Pancreas (tissue), 10 donors: ENCODE data around the gene WDR33. TPM values are rescaled to one million over a fixed set of nuclear protein-coding genes. Genes with fewer than 3 reads are reported as not detected.

Experiments
- ATAC-seq, 4 donors: fragments of 200-7000 bp; cut with Tn5 transposase; one replicate each; pipeline versions ENCODE4 v1.8.0 to v1.9.1; 2020; ENCODE audit warnings: mild to moderate bottlenecking in 4 of 4, moderate library complexity in 4 of 4
- DNase-seq, 6 donors: peaks; one replicate each; pipeline ENCODE4 v3.0.0-alpha.2; 2020
- FAIRE-seq: peaks from 2 replicates; lab custom pipeline; 2012; peaks lifted over from hg19 to GRCh38; lab: Jason Lieb, UNC
- H3K27ac ChIP-seq, 4 donors: fragments of 200-600 bp; sonication (generic); 1 replicate in 3 of 4; 2 replicates in 1 of 4; pipeline versions ENCODE4 v1.5.0 to v1.8.0; 2020
- H3K27me3 ChIP-seq, 4 donors: fragments of 200-600 bp; one replicate each; pipeline ENCODE4 v1.8.0; 2021
- H3K36me3 ChIP-seq, 3 donors: fragments of 200-600 bp; sonication (generic) in 1 of 3; one replicate each; pipeline versions ENCODE4 v1.5.0 to v1.8.0; 2020 to 2021
- H3K4me1 ChIP-seq, 3 donors: fragments of 200-600 bp; one replicate each; pipeline ENCODE4 v1.8.0; 2021
- H3K4me3 ChIP-seq, 4 donors: fragments of 200-600 bp; sonication (generic) in 2 of 4; one replicate each; pipeline versions ENCODE4 v1.5.0 to v1.8.0; 2020 to 2021
- H3K9me3 ChIP-seq, 4 donors: fragments of 200-600 bp; one replicate each; pipeline ENCODE4 v1.8.0; 2021
- WGBS, 2 donors: extraction: QIAGEN DNeasy Blood & Tissue Kit; methylation state at CpG; one replicate each; pipeline ENCODE4 v1.1.7; 2013; 5-methylcytosine and 5-hydroxymethylcytosine counted together
- intact Hi-C, 3 donors: fragments of 100-400 bp; cut with DNase I; formaldehyde crosslinking; loops; one replicate each; pipeline versions ENCODE4 v1.11.1 to v1.14.2; 2022
- polyA plus RNA-seq, 2 donors: library from polyadenylated mRNA; stranded (reverse); fragments of 200-250 nt; gene quantifications; one replicate each; pipeline ENCODE4 v1.2.3, GENCODE V29; 2013
- total RNA-seq, 6 donors: library from RNA; stranded (reverse); fragmentation: NEBNext Ultra II Directional in 4 of 6; extraction: Animal tissue kit (Norgen Biotek cat#: 25700) in 4 of 6; gene quantifications; one replicate each; pipeline versions ENCODE4 v1.2.1 to v1.2.4, GENCODE V29; 2021 to 2023
- TF ChIP-seq, protein P1 (sequence below), 4 donors: fragments of 200-600 bp; sonication (generic) in 3 of 4; IDR thresholded peaks; one replicate each; pipeline versions ENCODE4 v1.5.0 to v1.8.0; 2021; ENCODE audit warnings: antibody characterized with exemption in 4 of 4
- donor health status: healthy with polysubstance abuse.
- donor health status: DM: no; HTN: no; CAD: no; lungs with moderate emphysema.
- donor health status: DM: no; HTN: no; CAD: no.
- donor health status: control.
- donor health status: control.
- donor health status: Bipolar disorder and iron deficiency.
- donor health status: DM: yes; HTN: yes; CAD: no.
- donor health status: DM: no; HTN: no; CAD: no.
- donor health status: DM: no; HTN: no; CAD: no.
- donor health status: DM: yes; HTN: yes; CAD: no.

Gene WDR33
- total and polyA plus RNA-seq, 8 donors, result 8.9 to 29.6 (median 17.7) TPM

- H3K4me3 ChIP-seq, result no peak overlapping the region
- H3K27me3 ChIP-seq, result no peaks in the 10 kb centered on the region
- peak in 1 of 6 donors; percentile 32 for DNase-seq
- intact Hi-C loops, result no loop called here
- TF ChIP-seq, protein P1, sequence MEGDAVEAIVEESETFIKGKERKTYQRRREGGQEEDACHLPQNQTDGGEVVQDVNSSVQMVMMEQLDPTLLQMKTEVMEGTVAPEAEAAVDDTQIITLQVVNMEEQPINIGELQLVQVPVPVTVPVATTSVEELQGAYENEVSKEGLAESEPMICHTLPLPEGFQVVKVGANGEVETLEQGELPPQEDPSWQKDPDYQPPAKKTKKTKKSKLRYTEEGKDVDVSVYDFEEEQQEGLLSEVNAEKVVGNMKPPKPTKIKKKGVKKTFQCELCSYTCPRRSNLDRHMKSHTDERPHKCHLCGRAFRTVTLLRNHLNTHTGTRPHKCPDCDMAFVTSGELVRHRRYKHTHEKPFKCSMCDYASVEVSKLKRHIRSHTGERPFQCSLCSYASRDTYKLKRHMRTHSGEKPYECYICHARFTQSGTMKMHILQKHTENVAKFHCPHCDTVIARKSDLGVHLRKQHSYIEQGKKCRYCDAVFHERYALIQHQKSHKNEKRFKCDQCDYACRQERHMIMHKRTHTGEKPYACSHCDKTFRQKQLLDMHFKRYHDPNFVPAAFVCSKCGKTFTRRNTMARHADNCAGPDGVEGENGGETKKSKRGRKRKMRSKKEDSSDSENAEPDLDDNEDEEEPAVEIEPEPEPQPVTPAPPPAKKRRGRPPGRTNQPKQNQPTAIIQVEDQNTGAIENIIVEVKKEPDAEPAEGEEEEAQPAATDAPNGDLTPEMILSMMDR (IDR thresholded peaks at IDR 0.05), result no peak
- ATAC-seq, result no peak
- peaks cover 0 to 34% (median 6%) of the 10 kb centered on the region in 3 donors for H3K36me3 ChIP-seq
- no peak overlapping the region for H3K27ac ChIP-seq
- FAIRE-seq, result no peak
- H3K9me3 ChIP-seq, result no peaks in the 10 kb centered on the region
- peaks cover 0 to 6% (median 0%) of the 10 kb centered on the region in 3 donors for H3K4me1 ChIP-seq
- WGBS, 2 donors, result 88 to 91% methylated on average over 9 of the region's 9 CpGs
Observed at GRCh38 chr2:127707890-127708648, 102.9 kb downstream of the WDR33 start.

- H3K36me3 ChIP-seq, result peaks cover 0 to 34% (median 6%) of the 10 kb centered on the region in 3 donors
- H3K27ac ChIP-seq, result no peak overlapping the region
- ATAC-seq (no peak), FAIRE-seq (no peak), DNase-seq (peak in 1 of 6 donors; percentile 52)
- TF ChIP-seq, protein P1 (IDR thresholded peaks at IDR 0.05), result no peak
- H3K9me3 ChIP-seq, result no peaks in the 10 kb centered on the region
- whole genome bisulfite sequencing, 2 donors, result 90 to 94% methylated on average over 14 of the region's 14 CpGs
- no peaks in the 10 kb centered on the region for H3K27me3 ChIP-seq
- intact Hi-C loops, result no loop called here
- peaks cover 3 to 12% (median 8%) of the 10 kb centered on the region in 3 donors for H3K4me1 ChIP-seq
- H3K4me3 ChIP-seq, result no peak overlapping the region
Observed at GRCh38 chr2:127706215-127706990, 104.6 kb downstream of the WDR33 start.

GRCh38 chr2:127705391-127706065, 105.4 kb downstream of the WDR33 start:
- no peaks in the 10 kb centered on the region for H3K27me3 ChIP-seq
- peaks cover 0 to 34% (median 6%) of the 10 kb centered on the region in 3 donors for H3K36me3 ChIP-seq
- ATAC-seq (no peak), FAIRE-seq (no peak), DNase-seq (no peak)
- H3K27ac ChIP-seq, result no peak overlapping the region
- H3K9me3 ChIP-seq, result no peaks in the 10 kb centered on the region
- no peak overlapping the region for H3K4me3 ChIP-seq
- H3K4me1 ChIP-seq, result peaks cover 3 to 16% (median 8%) of the 10 kb centered on the region in 3 donors
- intact Hi-C loops, result no loop called here
- 85 to 87% methylated on average over 5 of the region's 5 CpGs for WGBS, 2 donors
- TF ChIP-seq, protein P1 (IDR thresholded peaks at IDR 0.05), result no peak

DNA sequence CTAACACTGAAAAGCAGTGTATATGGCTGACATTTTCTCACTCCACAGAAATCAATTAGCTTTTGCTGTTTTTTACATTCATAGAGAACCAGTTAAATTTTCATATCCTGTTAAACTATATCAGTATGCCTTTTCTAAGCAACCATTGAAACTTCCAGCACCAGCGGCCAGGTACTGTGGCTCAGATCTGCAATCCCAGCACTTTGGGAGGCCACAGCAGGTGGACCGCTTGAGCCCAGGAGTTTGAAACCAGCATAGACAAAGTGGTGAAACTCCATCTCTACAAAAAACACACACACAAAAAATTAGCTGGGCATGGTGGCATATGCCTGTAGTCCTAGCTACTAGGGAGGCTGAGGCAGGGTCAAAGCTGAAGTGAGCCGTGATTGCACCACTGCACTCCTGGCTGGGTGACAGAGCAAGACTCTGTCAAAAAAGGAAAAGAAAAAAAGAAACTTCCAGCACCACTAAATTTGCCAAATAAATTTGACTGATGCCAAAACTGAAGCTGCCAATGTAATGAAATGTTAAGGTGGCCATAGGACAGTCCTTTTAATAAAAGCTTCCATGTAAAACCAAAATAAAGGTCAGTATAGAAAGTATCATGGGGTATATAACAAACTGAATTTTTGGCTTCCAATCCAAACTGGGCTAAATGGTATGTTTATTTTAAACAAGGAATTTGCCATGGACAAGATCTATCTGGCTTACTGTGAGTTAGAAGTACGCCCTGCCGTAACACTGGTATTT, 106.2 kb downstream of the WDR33 start:
- Histone ChIP-seq H3K36me3 (peaks cover 0 to 33% (median 6%) of the 10 kb centered on the region in 3 donors), H3K4me1 (peaks cover 3 to 19% (median 8%) of the 10 kb centered on the region in 3 donors), H3K27ac (no peak overlapping the region), H3K27me3 (no peaks in the 10 kb centered on the region), H3K9me3 (no peaks in the 10 kb centered on the region), H3K4me3 (no peak overlapping the region)
- FAIRE-seq (no peak), DNase-seq (no peak), ATAC-seq (no peak)
- TF ChIP-seq, protein P1 (IDR thresholded peaks at IDR 0.05), result no peak
- intact Hi-C loops, result no loop called here
- WGBS, 2 donors, result 72 to 77% methylated on average over 5 of the region's 5 CpGs
